HFFc6 (cell line): Measurements from ENCODE around the gene ME3. TPM values are rescaled to one million over a fixed set of nuclear protein-coding genes. Genes with fewer than 3 reads are reported as not detected.

Experiments
- DNase-seq: peaks from one replicate; pipeline ENCODE4 v3.0.0-alpha.2; 2018
- H3K27ac Mint-ChIP-seq: 2 replicates; pipeline ENCODE4 v1.8.0; 2020; ENCODE audit warnings: mild to moderate bottlenecking, mixed read lengths
- H3K27me3 Mint-ChIP-seq: 2 replicates; pipeline ENCODE4 v1.8.0; 2021; ENCODE audit warnings: mild to moderate bottlenecking, moderate library complexity, mixed read lengths; ENCODE audit not compliant: insufficient read depth
- H3K36me3 Mint-ChIP-seq: 2 replicates; pipeline ENCODE4 v1.8.0; 2021; ENCODE audit warnings: low read depth, mixed read lengths
- H3K4me1 Mint-ChIP-seq: 2 replicates; pipeline ENCODE4 v1.8.0; 2020; ENCODE audit warnings: low read depth, mixed read lengths
- H3K4me3 Mint-ChIP-seq: 2 replicates; pipeline ENCODE4 v1.8.0; 2020; ENCODE audit warnings: mild to moderate bottlenecking, moderate library complexity, mixed read lengths
- H3K9me3 Mint-ChIP-seq: 2 replicates; pipeline ENCODE4 v1.8.0; 2020; ENCODE audit warnings: mild to moderate bottlenecking, mixed read lengths
- CTCF ChIP-seq: fragments of 200-600 bp; sonication (generic); IDR thresholded peaks from 2 replicates; pipeline ENCODE4 v1.5.0; 2021; ENCODE audit warnings: antibody characterized with exemption, mild to moderate bottlenecking
- total RNA-seq, 6 experiments: library from RNA; stranded (reverse); fragmentation: NEBNext Ultra II Directional; extraction: Animal tissue kit (Norgen Biotek cat#: 25700); gene quantifications; 2 replicates in 1 of 6; 3 replicates in 5 of 6; pipeline ENCODE4 v1.2.3, GENCODE V29; 2021

The ME3 gene
- total RNA-seq, 6 experiments from 2014 or later: 3.5 to 8.6 (median 6.6) TPM

- H3K27me3 Mint-ChIP-seq: peaks cover 3% of the 10 kb centered on the region; the same call in 1 of the 2 replicates
- no peak overlapping the region for H3K4me3 Mint-ChIP-seq
- H3K4me1 Mint-ChIP-seq: peaks cover 50% of the 10 kb centered on the region
- no peak for DNase-seq
- peaks cover 5% of the 10 kb centered on the region; the same call in 1 of the 2 replicates for H3K36me3 Mint-ChIP-seq
- no peak for TF ChIP-seq CTCF
- peaks cover 6% of the 10 kb centered on the region for H3K9me3 Mint-ChIP-seq
- no peak overlapping the region for H3K27ac Mint-ChIP-seq
Measured at GRCh38 chr11:86595955-86596354, 76.5 kb downstream of the ME3 start.

GRCh38 chr11:86595451-86595850, 77.0 kb downstream of the ME3 start:
- no peak for TF ChIP-seq CTCF
- Mint-ChIP-seq H3K4me1 (peaks cover 50% of the 10 kb centered on the region), H3K4me3 (no peak overlapping the region), H3K27ac (no peak overlapping the region), H3K9me3 (peaks cover 6% of the 10 kb centered on the region), H3K36me3 (peaks cover 5% of the 10 kb centered on the region; the same call in 1 of the 2 replicates), H3K27me3 (peaks cover 3% of the 10 kb centered on the region; the same call in 1 of the 2 replicates)
- DNase-seq: no peak

GRCh38 chr11:86594746-86595145, 77.7 kb downstream of the ME3 start:
- Mint-ChIP-seq H3K4me1 (peaks cover 50% of the 10 kb centered on the region), H3K36me3 (peaks cover 5% of the 10 kb centered on the region; the same call in 1 of the 2 replicates), H3K4me3 (peak overlapping the region; percentile 28; the same call in 1 of the 2 replicates), H3K27me3 (peaks cover 3% of the 10 kb centered on the region; the same call in 1 of the 2 replicates), H3K9me3 (peaks cover 6% of the 10 kb centered on the region), H3K27ac (peak overlapping the region; percentile 6; the same call in 1 of the 2 replicates)
- peak; percentile 23 for DNase-seq
- no peak for TF ChIP-seq CTCF

GRCh38 chr11:86593833-86594232, 78.6 kb downstream of the ME3 start:
- H3K9me3 Mint-ChIP-seq: no peaks in the 10 kb centered on the region
- H3K27ac Mint-ChIP-seq: peak overlapping the region; percentile 80
- H3K36me3 Mint-ChIP-seq: no peaks in the 10 kb centered on the region
- H3K4me3 Mint-ChIP-seq: no peak overlapping the region
- peaks cover 50% of the 10 kb centered on the region for H3K4me1 Mint-ChIP-seq
- H3K27me3 Mint-ChIP-seq: peaks cover 3% of the 10 kb centered on the region; the same call in 1 of the 2 replicates
- no peak for DNase-seq
- no peak for TF ChIP-seq CTCF

GRCh38 chr11:86592659-86593451, 79.6 kb downstream of the ME3 start:
- Mint-ChIP-seq H3K27me3 (peaks cover 3% of the 10 kb centered on the region; the same call in 1 of the 2 replicates), H3K27ac (peak overlapping the region; percentile 80), H3K9me3 (no peaks in the 10 kb centered on the region), H3K4me3 (peak overlapping the region; percentile 22), H3K4me1 (peaks cover 50% of the 10 kb centered on the region), H3K36me3 (no peaks in the 10 kb centered on the region)
- no peak for TF ChIP-seq CTCF
- peak; percentile 85 for DNase-seq
